HG03520 (cell line): ENCODE results near the gene RAB19.

Source experiments
- ATAC-seq: cut with Tn5 transposase; IDR thresholded peaks from one replicate; pipeline ENCODE4 v1.9.1; 2021; ENCODE audit warnings: mild to moderate bottlenecking, moderate library complexity; ENCODE audit not compliant: unreplicated experiment

Gene RAB19

GRCh38 chr7:140403878-140404564 is at the start of gene RAB19:
Gene RAB19, plus strand, starts transcription at chr7:140404058. Its CDS starts 3,589 bp downstream, at chr7:140407647.
- ATAC-seq: no peak

- no peak for ATAC-seq
Observed at GRCh38 chr7:140358024-140358411, 45.8 kb upstream of the RAB19 start.

GRCh38 chr7:140358412-140359051 is 45.3 kb upstream of the RAB19 start:
- ATAC-seq: no peak

GRCh38 chr7:140360697-140361229 is 43.1 kb upstream of the RAB19 start:
- no peak for ATAC-seq

- no peak for ATAC-seq
Observed at GRCh38 chr7:140364819-140365218, 39.0 kb upstream of the RAB19 start.

- no peak for ATAC-seq
Observed at GRCh38 chr7:140367528-140367927, 36.3 kb upstream of the RAB19 start.

GRCh38 chr7:140369294-140369693 is 34.6 kb upstream of the RAB19 start:
- no peak for ATAC-seq

GRCh38 chr7:140375323-140375722 is 28.5 kb upstream of the RAB19 start:
- ATAC-seq: no peak

- ATAC-seq: no peak
Observed at GRCh38 chr7:140375892-140376730, 27.7 kb upstream of the RAB19 start.

GRCh38 chr7:140383954-140384713 is 19.7 kb upstream of the RAB19 start:
- no peak for ATAC-seq

GRCh38 chr7:140384894-140385545 is 18.8 kb upstream of the RAB19 start:
- ATAC-seq: no peak

- ATAC-seq: no peak
Observed at GRCh38 chr7:140389445-140389844, 14.4 kb upstream of the RAB19 start.

GRCh38 chr7:140390034-140390433 is 13.8 kb upstream of the RAB19 start:
- ATAC-seq: no peak

- ATAC-seq: no peak
Observed at GRCh38 chr7:140390466-140391190, 13.2 kb upstream of the RAB19 start.

GRCh38 chr7:140391634-140392033 is 12.2 kb upstream of the RAB19 start:
- no peak for ATAC-seq

- no peak for ATAC-seq
Observed at GRCh38 chr7:140393756-140394306, 10.0 kb upstream of the RAB19 start.

- peak; percentile 97 for ATAC-seq
Observed at GRCh38 chr7:140397784-140398750, 5.8 kb upstream of the RAB19 start, which contains the start of gene SLC37A3. Gene SLC37A3, minus strand, starts transcription at chr7:140398530. Its CDS starts 16,004 bp downstream, at chr7:140382526.

GRCh38 chr7:140398821-140399220 is 5.0 kb upstream of the RAB19 start:
- ATAC-seq: no peak
